ENCODE measurements around the gene NFE2L1. TPM values are rescaled to one million over a fixed set of nuclear protein-coding genes. Genes with fewer than 3 reads are reported as not detected.
"Not testable (repeated sequence)": the region's sequence is repeated elsewhere in the genome, so short reads cannot be mapped to it uniquely, and the experiment has no call there.

NFE2L1 gene
- 19.5 and 21.3 TPM in 2 replicates for total RNA-seq (2014; rRNA removed; shearing (Covaris generic))

- DNase-seq (ENCODE audit: low spot score) = peak; percentile 100
- in situ Hi-C loops (cut with HindIII; ENCODE audit: low sequenced_read_pairs) = no loop called here
These were observed at the start of gene NFE2L1 for GRCh38 chr17:48047741-48048383. Gene NFE2L1 (plus strand): TSS chr17:48048359. CDS start chr17:48051119, 2,760 bp downstream.

- in situ Hi-C loops (cut with HindIII; ENCODE audit: low sequenced_read_pairs) = no loop called here
- DNase-seq (ENCODE audit: low spot score) = no peak
These were observed 48.6 kb upstream of the NFE2L1 start for GRCh38 chr17:47999582-47999981.

- in situ Hi-C loops (cut with HindIII; ENCODE audit: low sequenced_read_pairs) = no loop called here
- no peak for DNase-seq (ENCODE audit: low spot score)
These were observed 47.0 kb upstream of the NFE2L1 start for GRCh38 chr17:48001197-48001596.

- in situ Hi-C loops (cut with HindIII; ENCODE audit: low sequenced_read_pairs); DNase-seq (ENCODE audit: low spot score): not testable (repeated sequence)
These were observed 46.5 kb upstream of the NFE2L1 start for GRCh38 chr17:48001657-48002056.

GRCh38 chr17:48002266-48002915 is 45.8 kb upstream of the NFE2L1 start:
- peak; percentile 56 for DNase-seq (ENCODE audit: low spot score)
- in situ Hi-C loops (cut with HindIII; ENCODE audit: low sequenced_read_pairs) = no loop called here

GRCh38 chr17:48002916-48003416 is 45.2 kb upstream of the NFE2L1 start:
- DNase-seq (ENCODE audit: low spot score) = no peak
- in situ Hi-C loops (cut with HindIII; ENCODE audit: low sequenced_read_pairs) = no loop called here

- no peak for DNase-seq (ENCODE audit: low spot score)
- in situ Hi-C loops (cut with HindIII; ENCODE audit: low sequenced_read_pairs) = no loop called here
These were observed 44.6 kb upstream of the NFE2L1 start for GRCh38 chr17:48003417-48004151.

- DNase-seq (ENCODE audit: low spot score) = no peak
- in situ Hi-C loops (cut with HindIII; ENCODE audit: low sequenced_read_pairs) = no loop called here
These were observed 43.2 kb upstream of the NFE2L1 start for GRCh38 chr17:48004983-48005382.

- DNase-seq (ENCODE audit: low spot score) = no peak
- in situ Hi-C loops (cut with HindIII; ENCODE audit: low sequenced_read_pairs) = no loop called here
These were observed 41.0 kb upstream of the NFE2L1 start for GRCh38 chr17:48006936-48007709.

GRCh38 chr17:48010193-48010592 is 38.0 kb upstream of the NFE2L1 start:
- DNase-seq (ENCODE audit: low spot score) = no peak
- in situ Hi-C loops (cut with HindIII; ENCODE audit: low sequenced_read_pairs) = no loop called here

GRCh38 chr17:48011405-48012150 is 36.6 kb upstream of the NFE2L1 start:
- DNase-seq (ENCODE audit: low spot score) = peak; percentile 51
- in situ Hi-C loops (cut with HindIII; ENCODE audit: low sequenced_read_pairs) = no loop called here

- in situ Hi-C loops (cut with HindIII; ENCODE audit: low sequenced_read_pairs) = no loop called here
- no peak for DNase-seq (ENCODE audit: low spot score)
These were observed 36.0 kb upstream of the NFE2L1 start for GRCh38 chr17:48012151-48012520.

GRCh38 chr17:48012654-48013053 is 35.5 kb upstream of the NFE2L1 start:
- DNase-seq (ENCODE audit: low spot score) = no peak

GRCh38 chr17:48013876-48014594 is 34.1 kb upstream of the NFE2L1 start:
- DNase-seq (ENCODE audit: low spot score) = no peak
- in situ Hi-C loops (cut with HindIII; ENCODE audit: low sequenced_read_pairs) = no loop called here

More at GRCh38 chr17:48012654-48013053, 35.5 kb upstream of the NFE2L1 start:
- in situ Hi-C loops (cut with HindIII; ENCODE audit: low sequenced_read_pairs) = no loop called here

GRCh38 chr17:48014595-48015111 is 33.5 kb upstream of the NFE2L1 start:
- DNase-seq (ENCODE audit: low spot score) = peak; percentile 48
- in situ Hi-C loops (cut with HindIII; ENCODE audit: low sequenced_read_pairs) = no loop called here

- no peak for DNase-seq (ENCODE audit: low spot score)
- in situ Hi-C loops (cut with HindIII; ENCODE audit: low sequenced_read_pairs) = no loop called here
These were observed 32.0 kb upstream of the NFE2L1 start for GRCh38 chr17:48016112-48016511.

- DNase-seq (ENCODE audit: low spot score); in situ Hi-C loops (cut with HindIII; ENCODE audit: low sequenced_read_pairs): not testable (repeated sequence)
These were observed 30.4 kb upstream of the NFE2L1 start for GRCh38 chr17:48017817-48018158.

GRCh38 chr17:48021934-48022333 is 26.2 kb upstream of the NFE2L1 start:
- in situ Hi-C loops (cut with HindIII; ENCODE audit: low sequenced_read_pairs) = no loop called here

More at GRCh38 chr17:48021934-48022333, 26.2 kb upstream of the NFE2L1 start:
- DNase-seq (ENCODE audit: low spot score) = no peak

Data from G401 (cell line).